Esophagus squamous epithelium (tissue), 4 donors: ENCODE results near the gene AMFR.

Source experiments
- POLR2A ChIP-seq, 4 donors: fragments of 450-650 bp; IDR thresholded peaks; one replicate each; pipeline ENCODE4 v1.6.1; 2017; ENCODE audit warnings: antibody characterized with exemption in 4 of 4, mild to moderate bottlenecking in 4 of 4, moderate library complexity in 3 of 4
- TF ChIP-seq, protein P1 (sequence below), 6 experiments: fragments of 450-650 bp in 4 of 6; fragments of 200-600 bp in 2 of 6; sonication (generic) in 2 of 6; IDR thresholded peaks; one replicate each; pipeline ENCODE4 v1.5.1; 2016 to 2019; ENCODE audit warnings: antibody characterized with exemption in 6 of 6, mild to moderate bottlenecking in 4 of 6, moderate library complexity in 4 of 6

GRCh38 chr16:56470232-56470631 is 44.9 kb upstream of the AMFR start:
- TF ChIP-seq, protein P1, sequence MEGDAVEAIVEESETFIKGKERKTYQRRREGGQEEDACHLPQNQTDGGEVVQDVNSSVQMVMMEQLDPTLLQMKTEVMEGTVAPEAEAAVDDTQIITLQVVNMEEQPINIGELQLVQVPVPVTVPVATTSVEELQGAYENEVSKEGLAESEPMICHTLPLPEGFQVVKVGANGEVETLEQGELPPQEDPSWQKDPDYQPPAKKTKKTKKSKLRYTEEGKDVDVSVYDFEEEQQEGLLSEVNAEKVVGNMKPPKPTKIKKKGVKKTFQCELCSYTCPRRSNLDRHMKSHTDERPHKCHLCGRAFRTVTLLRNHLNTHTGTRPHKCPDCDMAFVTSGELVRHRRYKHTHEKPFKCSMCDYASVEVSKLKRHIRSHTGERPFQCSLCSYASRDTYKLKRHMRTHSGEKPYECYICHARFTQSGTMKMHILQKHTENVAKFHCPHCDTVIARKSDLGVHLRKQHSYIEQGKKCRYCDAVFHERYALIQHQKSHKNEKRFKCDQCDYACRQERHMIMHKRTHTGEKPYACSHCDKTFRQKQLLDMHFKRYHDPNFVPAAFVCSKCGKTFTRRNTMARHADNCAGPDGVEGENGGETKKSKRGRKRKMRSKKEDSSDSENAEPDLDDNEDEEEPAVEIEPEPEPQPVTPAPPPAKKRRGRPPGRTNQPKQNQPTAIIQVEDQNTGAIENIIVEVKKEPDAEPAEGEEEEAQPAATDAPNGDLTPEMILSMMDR (IDR thresholded peaks at IDR 0.05): no peak
- TF ChIP-seq POLR2A (IDR thresholded peaks at IDR 0.05): no peak
